ENCODE data around the gene S100A10.

S100A10 gene

DNA sequence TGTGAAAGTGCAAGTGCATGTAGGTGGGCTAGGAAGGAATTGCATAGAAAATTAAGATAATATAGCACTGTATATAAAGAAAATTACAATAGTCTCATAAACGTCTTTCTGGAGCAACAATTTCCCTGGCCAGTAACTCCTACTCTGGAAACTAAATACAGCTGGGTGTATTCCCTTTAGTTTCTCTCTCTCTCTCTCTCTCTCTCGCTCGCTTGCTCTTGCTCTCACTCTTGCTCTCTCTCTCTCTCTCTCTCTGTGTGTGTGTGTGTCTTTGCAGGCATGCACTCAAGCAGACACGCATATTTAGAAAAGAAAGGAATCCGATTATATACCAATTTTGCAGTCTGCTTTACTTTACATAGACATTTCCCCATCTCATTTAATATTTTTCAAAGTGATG is 14.7 kb downstream of the S100A10 start:
- H3K27ac ChIP-seq (ENCODE audit: low read depth, low read length) = no peak overlapping the region
- no peak overlapping the region for H3K9ac ChIP-seq (ENCODE audit: low read depth in 1 of 2, low read length in 2 of 2)
- H3K9me3 ChIP-seq (ENCODE audit: control insufficient read depth in 1 of 2, low read length in 2 of 2) = no peaks in the 10 kb centered on the region
- no peak overlapping the region for H3K4me3 ChIP-seq (ENCODE audit: low read depth in 1 of 2, low read length in 2 of 2)
- no peaks in the 10 kb centered on the region for H3K27me3 ChIP-seq (ENCODE audit: control insufficient read depth in 1 of 2, insufficient read depth in 2 of 2, low read length in 2 of 2)
- H3K4me1 ChIP-seq (ENCODE audit: control insufficient read depth in 1 of 2, insufficient read depth in 2 of 2, low read length in 2 of 2) = peaks cover 31 to 50% of the 10 kb centered on the region in 2 donors
- H3K36me3 ChIP-seq (ENCODE audit: control insufficient read depth in 1 of 2, insufficient read depth in 2 of 2, low read length in 2 of 2) = peaks cover 15 to 29% of the 10 kb centered on the region in 2 donors

DNA sequence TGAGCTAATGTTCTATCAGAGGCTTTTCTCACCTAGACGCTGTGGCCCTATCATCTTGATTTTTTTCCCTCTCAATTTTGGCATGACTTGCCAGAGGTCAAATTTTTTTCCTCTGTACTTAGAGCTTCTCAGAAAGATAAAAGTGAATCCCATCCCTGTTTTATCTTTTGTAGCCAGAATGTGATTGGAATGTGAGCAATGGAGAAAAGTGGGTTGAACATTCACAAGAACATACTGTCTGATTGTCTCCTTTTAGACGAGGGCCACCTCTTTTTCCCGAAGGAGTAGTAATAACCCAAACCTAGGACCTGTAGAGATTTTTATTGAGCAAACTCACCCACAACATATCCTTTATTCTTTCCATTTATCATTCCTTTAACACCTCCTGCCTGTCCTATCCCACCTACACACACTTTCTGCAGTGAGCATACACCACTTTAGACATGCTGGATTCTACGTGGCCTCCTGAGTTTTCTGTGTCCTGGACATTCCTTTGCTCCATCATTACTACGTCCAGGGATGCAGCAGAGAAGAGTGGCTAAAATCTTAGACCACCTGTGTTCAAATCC is 15.9 kb downstream of the S100A10 start:
- H3K27ac ChIP-seq (ENCODE audit: low read depth, low read length) = no peak overlapping the region
- no peaks in the 10 kb centered on the region for H3K9me3 ChIP-seq (ENCODE audit: control insufficient read depth in 1 of 2, low read length in 2 of 2)
- H3K9ac ChIP-seq (ENCODE audit: low read depth in 1 of 2, low read length in 2 of 2) = no peak overlapping the region
- H3K4me3 ChIP-seq (ENCODE audit: low read depth in 1 of 2, low read length in 2 of 2) = no peak overlapping the region
- no peaks in the 10 kb centered on the region for H3K27me3 ChIP-seq (ENCODE audit: control insufficient read depth in 1 of 2, insufficient read depth in 2 of 2, low read length in 2 of 2)
- peaks cover 43 to 52% of the 10 kb centered on the region in 2 donors for H3K4me1 ChIP-seq (ENCODE audit: control insufficient read depth in 1 of 2, insufficient read depth in 2 of 2, low read length in 2 of 2)
- peaks cover 7 to 18% of the 10 kb centered on the region in 2 donors for H3K36me3 ChIP-seq (ENCODE audit: control insufficient read depth in 1 of 2, insufficient read depth in 2 of 2, low read length in 2 of 2)

DNA sequence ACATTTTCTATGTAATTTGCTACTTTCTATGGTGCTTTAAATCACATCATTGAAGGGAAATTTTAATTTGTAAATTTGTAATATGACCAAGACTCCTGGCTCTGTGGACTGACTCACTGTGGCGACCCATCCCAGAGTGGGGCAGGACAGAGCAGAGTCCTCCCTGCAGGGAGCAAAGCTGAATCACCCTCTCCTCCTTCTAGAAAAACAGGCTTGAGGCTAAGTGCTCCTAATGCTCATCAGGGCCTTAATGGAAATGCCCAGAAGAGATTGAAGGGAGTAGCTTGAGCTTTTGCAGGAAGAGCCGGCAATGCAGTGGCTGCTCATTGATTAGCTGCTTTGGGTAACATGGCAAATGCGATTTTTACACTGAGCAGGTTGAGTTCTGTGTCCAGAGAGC is 16.8 kb downstream of the S100A10 start:
- Histone ChIP-seq H3K27ac (ENCODE audit: low read depth, low read length) (no peak overlapping the region), H3K9me3 (ENCODE audit: control insufficient read depth in 1 of 2, low read length in 2 of 2) (no peaks in the 10 kb centered on the region), H3K9ac (ENCODE audit: low read depth in 1 of 2, low read length in 2 of 2) (no peak overlapping the region), H3K27me3 (ENCODE audit: control insufficient read depth in 1 of 2, insufficient read depth in 2 of 2, low read length in 2 of 2) (no peaks in the 10 kb centered on the region), H3K36me3 (ENCODE audit: control insufficient read depth in 1 of 2, insufficient read depth in 2 of 2, low read length in 2 of 2) (peaks cover 0 to 9% of the 10 kb centered on the region in 2 donors), H3K4me3 (ENCODE audit: low read depth in 1 of 2, low read length in 2 of 2) (no peak overlapping the region), H3K4me1 (ENCODE audit: control insufficient read depth in 1 of 2, insufficient read depth in 2 of 2, low read length in 2 of 2) (peaks cover 50 to 51% of the 10 kb centered on the region in 2 donors)

DNA sequence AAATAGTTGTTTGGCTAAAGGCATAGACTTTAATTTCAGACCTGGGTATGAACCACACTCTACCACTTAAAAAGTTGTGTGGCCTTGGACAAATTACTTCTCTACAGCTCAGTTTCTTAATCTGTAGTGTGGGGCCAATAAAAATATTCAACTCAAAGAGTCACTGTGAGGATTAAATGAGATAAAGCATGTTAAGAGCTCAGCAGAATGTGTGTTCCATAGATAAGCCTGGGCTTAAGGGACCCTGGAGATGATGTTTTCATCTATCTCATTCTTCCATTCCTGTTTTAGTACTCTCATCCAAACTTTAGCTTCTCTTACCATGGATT is 17.7 kb downstream of the S100A10 start:
- no peaks in the 10 kb centered on the region for H3K27me3 ChIP-seq (ENCODE audit: control insufficient read depth in 1 of 2, insufficient read depth in 2 of 2, low read length in 2 of 2)
- peaks cover 0 to 3% of the 10 kb centered on the region in 2 donors for H3K36me3 ChIP-seq (ENCODE audit: control insufficient read depth in 1 of 2, insufficient read depth in 2 of 2, low read length in 2 of 2)
- H3K4me1 ChIP-seq (ENCODE audit: control insufficient read depth in 1 of 2, insufficient read depth in 2 of 2, low read length in 2 of 2) = peaks cover 44 to 52% of the 10 kb centered on the region in 2 donors
- H3K27ac ChIP-seq (ENCODE audit: low read depth, low read length) = no peak overlapping the region
- H3K9ac ChIP-seq (ENCODE audit: low read depth in 1 of 2, low read length in 2 of 2) = no peak overlapping the region
- no peaks in the 10 kb centered on the region for H3K9me3 ChIP-seq (ENCODE audit: control insufficient read depth in 1 of 2, low read length in 2 of 2)
- no peak overlapping the region for H3K4me3 ChIP-seq (ENCODE audit: low read depth in 1 of 2, low read length in 2 of 2)

DNA sequence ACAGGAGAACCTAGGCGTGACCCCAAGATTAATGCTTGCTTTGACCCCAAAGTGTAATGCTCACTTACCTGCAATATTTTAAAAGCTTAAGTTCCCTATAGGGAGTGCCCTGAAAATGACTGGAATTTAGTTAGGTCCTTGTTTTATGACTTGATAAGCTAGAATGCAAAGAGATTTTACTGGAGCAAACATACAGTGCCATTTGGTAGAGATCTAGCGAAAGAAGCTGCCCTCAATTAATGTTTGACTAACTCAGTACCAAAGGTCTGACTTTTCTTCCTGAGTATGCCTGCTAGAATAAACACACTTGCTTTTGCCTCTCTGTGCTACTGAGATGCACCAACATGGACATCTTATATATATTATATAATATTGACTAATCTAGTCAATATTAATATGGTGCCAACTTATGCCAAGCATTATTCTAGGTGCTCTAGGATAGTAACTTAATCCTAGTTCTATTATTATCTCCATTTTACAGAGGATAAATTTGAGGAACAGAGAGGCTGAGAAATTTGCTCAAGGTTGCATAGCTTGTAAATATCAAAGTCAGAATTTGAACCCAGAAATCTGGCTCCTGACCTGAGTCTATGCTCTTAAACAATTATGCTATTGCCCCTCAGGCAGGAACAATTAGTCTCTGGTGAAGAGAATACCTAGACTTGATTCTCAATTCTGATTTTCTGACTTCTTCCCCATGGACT is 18.2 kb downstream of the S100A10 start:
- no peak overlapping the region for H3K9ac ChIP-seq (ENCODE audit: low read depth in 1 of 2, low read length in 2 of 2)
- no peaks in the 10 kb centered on the region for H3K9me3 ChIP-seq (ENCODE audit: control insufficient read depth in 1 of 2, low read length in 2 of 2)
- H3K27me3 ChIP-seq (ENCODE audit: control insufficient read depth in 1 of 2, insufficient read depth in 2 of 2, low read length in 2 of 2) = no peaks in the 10 kb centered on the region
- H3K4me1 ChIP-seq (ENCODE audit: control insufficient read depth in 1 of 2, insufficient read depth in 2 of 2, low read length in 2 of 2) = peaks cover 43 to 53% of the 10 kb centered on the region in 2 donors
- H3K36me3 ChIP-seq (ENCODE audit: control insufficient read depth in 1 of 2, insufficient read depth in 2 of 2, low read length in 2 of 2) = no peaks in the 10 kb centered on the region
- H3K4me3 ChIP-seq (ENCODE audit: low read depth in 1 of 2, low read length in 2 of 2) = no peak overlapping the region
- H3K27ac ChIP-seq (ENCODE audit: low read depth, low read length) = no peak overlapping the region

DNA sequence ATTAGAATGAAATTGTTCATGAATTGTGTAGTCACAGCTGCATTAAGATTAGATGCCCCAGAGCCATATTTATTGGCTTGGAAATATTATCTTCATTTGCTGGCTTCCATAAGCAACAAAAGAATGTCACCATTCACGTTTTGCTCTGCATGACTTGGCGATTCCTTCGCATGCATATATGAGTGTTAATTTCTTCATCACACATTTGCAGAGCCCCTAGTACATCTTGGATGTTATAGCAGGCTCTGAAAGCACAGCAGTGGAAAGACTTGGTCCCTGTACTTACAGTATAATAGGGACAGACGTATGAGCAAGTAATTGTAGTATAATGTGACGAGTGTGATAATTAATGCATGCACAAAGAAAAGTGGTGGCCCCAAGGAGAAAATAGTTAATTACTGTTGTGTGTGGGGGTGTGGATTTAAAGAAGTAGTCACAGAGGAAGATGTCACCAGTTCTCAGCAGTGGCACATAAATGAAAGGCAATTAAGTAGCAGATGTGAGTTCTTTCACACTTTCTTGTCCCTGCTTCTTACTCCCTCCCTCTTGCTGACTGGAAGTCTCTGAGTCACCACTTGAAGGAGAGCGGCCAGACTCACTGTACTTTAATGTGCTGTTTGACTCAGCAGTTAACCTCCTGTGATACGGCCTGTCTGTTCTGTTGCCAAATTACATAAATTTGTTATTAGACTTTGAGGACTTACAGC is 21.0 kb downstream of the S100A10 start:
- H3K4me3 ChIP-seq (ENCODE audit: low read depth in 1 of 2, low read length in 2 of 2) = peak overlapping the region in 1 of 2 donors; percentile 41
- no peak overlapping the region for H3K9ac ChIP-seq (ENCODE audit: low read depth in 1 of 2, low read length in 2 of 2)
- H3K36me3 ChIP-seq (ENCODE audit: control insufficient read depth in 1 of 2, insufficient read depth in 2 of 2, low read length in 2 of 2) = no peaks in the 10 kb centered on the region
- H3K4me1 ChIP-seq (ENCODE audit: control insufficient read depth in 1 of 2, insufficient read depth in 2 of 2, low read length in 2 of 2) = peaks cover 62 to 68% of the 10 kb centered on the region in 2 donors
- no peaks in the 10 kb centered on the region for H3K27me3 ChIP-seq (ENCODE audit: control insufficient read depth in 1 of 2, insufficient read depth in 2 of 2, low read length in 2 of 2)
- H3K9me3 ChIP-seq (ENCODE audit: control insufficient read depth in 1 of 2, low read length in 2 of 2) = no peaks in the 10 kb centered on the region
- H3K27ac ChIP-seq (ENCODE audit: low read depth, low read length) = no peak overlapping the region

DNA sequence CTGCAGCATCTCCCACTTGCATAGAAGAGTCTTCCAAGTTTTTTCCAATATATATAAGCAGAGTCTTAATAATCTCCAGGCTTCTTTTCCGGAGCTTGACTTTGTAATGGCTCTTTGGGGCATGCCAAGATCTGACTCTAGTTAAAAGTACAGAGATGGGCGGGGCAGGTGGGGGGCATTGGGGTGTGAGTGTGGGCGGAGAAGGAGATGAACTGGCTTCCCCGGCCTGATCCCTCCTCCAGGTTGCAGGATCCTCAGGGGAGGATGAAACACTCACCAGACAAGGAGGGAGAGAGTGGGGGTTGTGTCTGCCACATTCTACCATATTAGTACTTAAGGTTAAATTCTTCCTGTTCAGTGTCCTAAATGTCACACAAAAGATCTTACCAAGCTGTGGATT is 23.0 kb downstream of the S100A10 start:
- Histone ChIP-seq H3K36me3 (ENCODE audit: control insufficient read depth in 1 of 2, insufficient read depth in 2 of 2, low read length in 2 of 2) (no peaks in the 10 kb centered on the region), H3K27me3 (ENCODE audit: control insufficient read depth in 1 of 2, insufficient read depth in 2 of 2, low read length in 2 of 2) (no peaks in the 10 kb centered on the region), H3K9me3 (ENCODE audit: control insufficient read depth in 1 of 2, low read length in 2 of 2) (no peaks in the 10 kb centered on the region), H3K4me3 (ENCODE audit: low read depth in 1 of 2, low read length in 2 of 2) (no peak overlapping the region), H3K4me1 (ENCODE audit: control insufficient read depth in 1 of 2, insufficient read depth in 2 of 2, low read length in 2 of 2) (peaks cover 50 to 51% of the 10 kb centered on the region in 2 donors), H3K9ac (ENCODE audit: low read depth in 1 of 2, low read length in 2 of 2) (no peak overlapping the region), H3K27ac (ENCODE audit: low read depth, low read length) (no peak overlapping the region)

DNA sequence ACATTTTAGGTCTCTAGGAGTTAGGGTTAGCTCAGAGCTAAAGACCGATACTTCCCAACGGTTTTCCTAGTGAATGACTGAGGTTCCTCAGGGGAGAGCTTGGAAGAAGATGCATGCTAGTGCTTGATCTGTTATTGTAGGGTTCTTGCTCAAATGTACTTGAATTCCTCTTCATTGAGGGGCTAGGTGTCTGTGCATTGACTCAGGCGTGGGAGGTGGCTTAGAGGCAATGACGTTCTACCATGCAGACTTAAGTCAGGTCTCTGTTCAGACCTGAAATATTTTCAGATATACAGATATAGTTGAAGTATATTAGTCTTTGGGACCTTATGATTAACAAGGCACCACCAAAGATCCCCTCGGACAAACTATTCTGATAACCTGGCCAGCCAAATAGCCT is 23.5 kb downstream of the S100A10 start:
- Histone ChIP-seq H3K9me3 (ENCODE audit: control insufficient read depth in 1 of 2, low read length in 2 of 2) (no peaks in the 10 kb centered on the region), H3K9ac (ENCODE audit: low read depth in 1 of 2, low read length in 2 of 2) (no peak overlapping the region), H3K36me3 (ENCODE audit: control insufficient read depth in 1 of 2, insufficient read depth in 2 of 2, low read length in 2 of 2) (no peaks in the 10 kb centered on the region), H3K27ac (ENCODE audit: low read depth, low read length) (no peak overlapping the region), H3K4me1 (ENCODE audit: control insufficient read depth in 1 of 2, insufficient read depth in 2 of 2, low read length in 2 of 2) (peaks cover 50% of the 10 kb centered on the region in 2 donors), H3K4me3 (ENCODE audit: low read depth in 1 of 2, low read length in 2 of 2) (no peak overlapping the region), H3K27me3 (ENCODE audit: control insufficient read depth in 1 of 2, insufficient read depth in 2 of 2, low read length in 2 of 2) (no peaks in the 10 kb centered on the region)

DNA sequence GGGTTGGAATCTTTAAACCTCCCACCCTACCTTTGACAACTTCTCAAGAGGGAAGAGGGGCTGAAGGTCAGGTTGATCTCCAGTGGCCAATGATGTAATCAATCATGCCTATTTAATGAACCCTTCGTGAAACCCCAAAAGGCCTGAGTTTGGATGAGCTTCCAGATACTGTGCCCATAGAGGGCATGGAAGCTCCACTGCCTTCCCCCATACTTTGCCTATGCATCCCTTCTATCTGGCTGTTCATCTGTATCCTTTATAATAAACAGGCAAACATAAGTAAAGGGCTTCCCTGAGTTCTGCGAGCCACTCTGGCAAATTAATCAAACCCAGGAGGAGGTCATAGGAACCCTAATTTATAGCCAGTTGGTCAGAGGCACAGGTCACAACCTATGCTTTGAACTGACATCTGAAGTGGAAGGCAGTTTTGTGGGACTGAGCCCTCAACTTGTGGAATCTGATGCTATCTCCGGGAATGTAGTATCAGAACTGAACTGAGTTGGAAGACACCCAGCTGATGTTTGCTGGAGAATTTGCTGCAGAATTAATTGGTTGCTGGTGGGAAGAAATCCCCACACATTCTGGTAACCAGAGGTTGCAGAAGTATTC is 24.8 kb downstream of the S100A10 start:
- peaks cover 39 to 42% of the 10 kb centered on the region in 2 donors for H3K4me1 ChIP-seq (ENCODE audit: control insufficient read depth in 1 of 2, insufficient read depth in 2 of 2, low read length in 2 of 2)
- no peak overlapping the region for H3K9ac ChIP-seq (ENCODE audit: low read depth in 1 of 2, low read length in 2 of 2)
- no peak overlapping the region for H3K27ac ChIP-seq (ENCODE audit: low read depth, low read length)

DNA sequence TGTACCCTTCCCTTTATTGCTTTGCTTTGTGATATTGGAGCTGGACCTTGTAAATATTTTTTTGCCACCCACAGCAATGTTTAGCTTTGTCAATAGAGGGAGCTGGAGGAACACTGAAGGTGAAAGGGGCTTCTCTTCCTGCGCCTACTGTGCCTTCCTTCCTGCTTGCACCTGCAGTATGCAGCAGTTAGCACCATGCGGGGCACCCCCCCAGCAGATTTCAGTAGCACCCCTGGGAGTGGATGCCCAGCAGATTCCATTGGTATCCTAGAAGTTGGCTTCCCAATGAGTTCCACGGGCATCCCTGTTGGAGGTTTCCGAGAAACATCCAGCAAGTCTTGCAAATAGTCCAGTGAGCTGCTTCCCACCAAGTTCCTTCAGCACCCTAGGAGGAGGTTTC is 25.6 kb downstream of the S100A10 start:
- H3K27me3 ChIP-seq (ENCODE audit: control insufficient read depth in 1 of 2, insufficient read depth in 2 of 2, low read length in 2 of 2) = no peaks in the 10 kb centered on the region
- H3K9ac ChIP-seq (ENCODE audit: low read depth in 1 of 2, low read length in 2 of 2) = no peak overlapping the region
- H3K9me3 ChIP-seq (ENCODE audit: control insufficient read depth in 1 of 2, low read length in 2 of 2) = no peaks in the 10 kb centered on the region
- H3K27ac ChIP-seq (ENCODE audit: low read depth, low read length) = no peak overlapping the region
- H3K4me3 ChIP-seq (ENCODE audit: low read depth in 1 of 2, low read length in 2 of 2) = peak overlapping the region in 1 of 2 donors; percentile 5
- H3K4me1 ChIP-seq (ENCODE audit: control insufficient read depth in 1 of 2, insufficient read depth in 2 of 2, low read length in 2 of 2) = peaks cover 31 to 39% of the 10 kb centered on the region in 2 donors
- no peaks in the 10 kb centered on the region for H3K36me3 ChIP-seq (ENCODE audit: control insufficient read depth in 1 of 2, insufficient read depth in 2 of 2, low read length in 2 of 2)

More for the DNA sequence above, 24.8 kb downstream of the S100A10 start:
- H3K36me3 ChIP-seq (ENCODE audit: control insufficient read depth in 1 of 2, insufficient read depth in 2 of 2, low read length in 2 of 2) = no peaks in the 10 kb centered on the region
- H3K4me3 ChIP-seq (ENCODE audit: low read depth in 1 of 2, low read length in 2 of 2) = no peak overlapping the region
- no peaks in the 10 kb centered on the region for H3K9me3 ChIP-seq (ENCODE audit: control insufficient read depth in 1 of 2, low read length in 2 of 2)
- H3K27me3 ChIP-seq (ENCODE audit: control insufficient read depth in 1 of 2, insufficient read depth in 2 of 2, low read length in 2 of 2) = no peaks in the 10 kb centered on the region
